HTR-8/SVneo (cell line): ENCODE measurements around the gene PRDM16.

ENCODE experiments used
- DNase-seq: peaks from one replicate; pipeline ENCODE4 v3.0.0; 2011; ENCODE audit warnings: low spot score, mixed read lengths; ENCODE audit not compliant: insufficient read length
- FAIRE-seq: peaks from 2 replicates; lab custom pipeline; 2011; peaks lifted over from hg19 to GRCh38; lab: Jason Lieb, UNC

Gene PRDM16

GRCh38 chr1:3351449-3352298 is 282.7 kb downstream of the PRDM16 start:
- no peak for FAIRE-seq

GRCh38 chr1:3352299-3352951 is 283.4 kb downstream of the PRDM16 start:
- DNase-seq = no peak
- FAIRE-seq = no peak

More at GRCh38 chr1:3351449-3352298, 282.7 kb downstream of the PRDM16 start:
- no peak for DNase-seq

DNA sequence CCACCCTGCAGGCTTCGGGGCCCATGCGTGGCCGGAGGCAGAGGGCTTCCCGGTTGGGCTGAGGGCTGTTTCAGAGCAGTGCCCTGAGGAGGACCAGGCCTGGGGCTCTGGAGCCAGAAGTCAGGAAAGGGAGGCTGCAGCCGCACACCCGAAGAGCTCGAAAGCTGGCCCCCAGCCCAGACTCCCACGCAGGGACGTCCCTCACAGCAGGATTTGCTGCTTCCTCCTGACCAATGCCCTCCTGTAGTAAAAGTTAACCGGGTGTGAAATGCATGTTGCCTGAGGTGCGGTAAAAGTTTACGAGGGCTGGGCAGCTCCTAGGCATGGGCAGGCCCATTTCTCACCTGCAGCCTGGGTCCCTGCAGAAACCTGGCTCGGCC is 283.9 kb downstream of the PRDM16 start:
- no peak for DNase-seq
- FAIRE-seq = no peak

DNA sequence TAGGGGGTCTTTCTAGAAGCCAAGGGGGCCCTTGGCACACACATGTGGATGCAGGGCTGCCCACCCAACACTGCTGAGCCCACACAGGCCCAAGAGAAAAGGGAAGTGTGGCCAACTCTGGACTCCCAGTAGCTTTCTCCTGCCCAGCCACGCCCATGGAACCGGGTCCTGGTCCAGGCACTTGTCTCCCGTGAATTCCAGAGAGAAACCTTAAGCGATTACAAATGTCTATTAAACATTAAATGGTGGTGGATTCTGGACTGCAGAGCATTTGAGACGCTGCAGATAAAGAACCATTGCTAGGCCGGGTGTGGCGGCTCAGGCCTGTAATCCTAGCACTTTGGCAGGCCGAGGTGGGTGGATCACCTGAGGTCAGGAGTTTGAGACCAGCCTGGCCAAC is 284.9 kb downstream of the PRDM16 start:
- no peak for DNase-seq
- FAIRE-seq = no peak

- DNase-seq (no peak), FAIRE-seq (no peak)
Observed at GRCh38 chr1:3355089-3355488, 286.1 kb downstream of the PRDM16 start.

GRCh38 chr1:3355894-3356826 is 287.2 kb downstream of the PRDM16 start:
- no peak for FAIRE-seq

DNA sequence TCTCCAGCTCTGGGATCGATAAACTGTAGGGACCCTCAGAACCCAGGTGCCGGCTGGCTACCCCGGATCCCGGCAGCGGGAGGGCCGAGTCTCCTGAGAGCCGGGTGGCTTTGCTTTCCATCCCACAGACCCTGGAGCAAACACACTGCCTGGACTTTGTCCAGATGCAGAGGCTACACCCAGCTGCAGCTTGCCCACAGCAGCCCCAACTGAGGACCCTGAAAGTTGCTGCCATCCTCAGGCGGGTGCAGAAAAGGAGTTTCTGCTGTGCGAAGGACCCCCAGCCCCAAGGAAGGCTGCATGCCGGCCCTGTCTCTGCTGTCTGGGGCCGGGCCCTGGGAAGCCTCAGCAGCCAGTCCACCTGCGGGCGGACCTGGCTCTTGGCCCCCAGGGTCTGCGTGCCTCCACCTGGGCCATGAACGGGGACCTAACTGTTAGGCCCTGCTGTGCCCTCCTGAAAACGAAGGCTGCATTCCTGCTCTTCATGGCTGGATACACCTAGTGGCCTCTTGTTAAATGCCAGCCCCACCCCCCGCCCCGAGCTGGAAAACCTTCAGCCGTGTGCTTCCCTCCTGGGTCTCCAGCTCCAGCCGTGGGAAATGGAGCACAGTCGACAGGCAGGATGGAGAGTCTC is 287.9 kb downstream of the PRDM16 start:
- DNase-seq (no peak), FAIRE-seq (no peak)

More at GRCh38 chr1:3355894-3356826, 287.2 kb downstream of the PRDM16 start:
- no peak for DNase-seq

DNA sequence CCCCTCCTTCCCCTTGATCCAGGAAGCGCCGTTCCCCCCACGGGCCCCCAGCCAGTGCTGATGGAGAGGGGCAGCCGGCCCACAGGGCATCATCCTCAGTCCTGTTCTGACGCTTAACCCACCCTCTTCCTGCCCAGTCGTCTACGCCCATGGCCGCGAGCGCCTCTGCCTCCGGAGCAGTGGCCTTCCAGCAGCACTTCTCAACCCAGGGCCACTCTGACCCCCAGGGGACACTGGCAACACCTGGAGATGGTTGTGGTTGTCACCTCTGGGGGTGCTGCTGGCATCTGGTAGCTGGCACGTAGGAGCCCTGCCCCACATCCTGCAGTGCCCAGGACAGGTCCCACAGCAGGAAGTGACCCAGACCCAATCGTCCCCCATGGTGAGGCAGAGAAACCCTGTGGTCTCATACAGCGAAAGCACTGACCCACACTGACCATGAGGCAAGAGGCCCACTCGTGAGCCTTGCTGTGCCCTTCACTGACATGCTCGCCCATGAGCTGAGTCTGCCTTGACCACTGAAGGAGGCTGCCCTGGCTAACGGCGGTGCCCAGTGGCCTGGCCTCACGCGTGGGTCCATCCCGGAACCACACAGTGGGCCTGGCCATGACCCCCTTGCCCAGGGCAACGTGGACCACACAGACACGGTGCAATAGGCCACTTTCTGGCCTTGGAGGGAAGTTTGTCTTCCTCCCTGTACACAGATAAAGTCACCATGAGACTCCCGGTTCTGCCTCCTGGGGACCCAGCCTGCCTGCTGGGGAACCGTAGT is 288.7 kb downstream of the PRDM16 start:
- FAIRE-seq (no peak), DNase-seq (no peak)

DNA sequence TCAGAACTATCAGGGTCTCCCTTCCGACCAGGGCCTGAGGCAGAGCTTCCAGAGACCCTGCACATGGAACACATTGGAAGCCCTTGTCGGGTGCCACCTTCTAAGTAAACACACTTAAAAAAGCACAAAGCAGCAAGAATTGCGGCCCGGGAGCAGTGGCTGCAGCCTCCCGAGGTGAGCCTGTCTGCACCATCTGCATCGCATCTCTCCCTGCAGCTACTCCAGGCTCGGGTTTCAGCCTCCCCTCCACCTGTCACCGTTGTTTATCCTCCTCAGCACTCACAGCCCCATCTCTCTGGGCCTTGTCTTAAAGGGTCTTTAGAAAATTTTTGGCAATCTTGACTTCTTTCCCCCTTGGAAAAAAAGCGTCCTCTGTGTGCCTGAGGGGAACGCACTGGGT is 290.3 kb downstream of the PRDM16 start:
- FAIRE-seq (no peak), DNase-seq (no peak)

DNA sequence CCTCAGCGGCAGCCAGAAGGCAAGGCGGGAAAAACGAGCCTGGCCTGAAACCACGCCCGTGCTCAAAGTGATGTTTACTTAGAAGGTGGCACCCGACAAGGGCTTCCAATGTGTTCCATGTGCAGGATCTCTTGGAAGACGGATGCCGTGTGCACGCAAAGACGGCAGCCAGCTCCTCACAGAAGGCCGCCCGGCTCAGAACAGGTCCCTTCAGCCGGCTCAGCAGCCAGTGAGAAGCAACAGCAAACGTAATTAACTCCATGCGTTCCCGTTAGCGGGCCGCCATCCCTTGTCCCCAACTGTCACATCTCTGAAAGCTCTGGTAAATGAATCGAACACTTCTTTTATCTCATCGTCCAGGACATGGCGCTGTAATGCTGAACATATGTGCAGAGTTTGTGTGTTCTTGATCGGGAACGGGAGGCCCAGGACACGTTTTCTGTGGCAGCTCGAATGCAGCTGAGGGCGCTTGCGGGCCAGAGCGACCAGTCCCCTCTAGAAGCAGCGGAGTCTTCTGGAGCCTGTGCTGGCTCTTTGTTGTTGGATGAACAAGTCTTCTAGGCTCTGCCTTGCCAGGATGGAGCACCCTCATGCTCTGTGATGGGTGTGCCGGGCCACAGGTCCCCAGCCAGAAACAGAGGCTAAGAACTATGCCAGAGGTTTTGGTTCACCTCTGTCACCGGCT is 290.9 kb downstream of the PRDM16 start:
- FAIRE-seq = no peak
- DNase-seq = no peak

GRCh38 chr1:3360646-3361257 is 291.7 kb downstream of the PRDM16 start:
- FAIRE-seq (no peak), DNase-seq (no peak)

- FAIRE-seq (no peak), DNase-seq (no peak)
Observed at GRCh38 chr1:3363023-3363422, 294.0 kb downstream of the PRDM16 start.

DNA sequence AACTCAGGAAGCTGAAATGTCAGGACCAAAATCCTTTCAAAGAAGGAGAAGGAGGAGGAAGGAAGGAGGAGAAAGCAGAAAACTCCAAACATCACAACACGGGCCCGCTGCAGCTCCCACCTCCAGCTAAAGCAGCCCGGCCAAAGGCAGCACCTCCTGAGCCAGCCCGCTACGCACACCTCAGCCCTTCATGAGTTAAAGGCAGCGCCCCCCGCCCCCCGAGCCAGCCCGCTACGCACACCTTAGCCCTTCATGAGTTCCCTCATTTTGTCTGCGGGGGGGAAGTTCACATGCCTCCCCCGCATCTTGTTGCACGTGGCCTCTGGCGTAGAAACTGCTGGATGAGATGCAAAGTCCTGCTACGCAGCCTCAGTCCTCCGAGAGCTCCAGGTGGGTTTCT is 294.8 kb downstream of the PRDM16 start:
- FAIRE-seq = no peak
- no peak for DNase-seq

DNA sequence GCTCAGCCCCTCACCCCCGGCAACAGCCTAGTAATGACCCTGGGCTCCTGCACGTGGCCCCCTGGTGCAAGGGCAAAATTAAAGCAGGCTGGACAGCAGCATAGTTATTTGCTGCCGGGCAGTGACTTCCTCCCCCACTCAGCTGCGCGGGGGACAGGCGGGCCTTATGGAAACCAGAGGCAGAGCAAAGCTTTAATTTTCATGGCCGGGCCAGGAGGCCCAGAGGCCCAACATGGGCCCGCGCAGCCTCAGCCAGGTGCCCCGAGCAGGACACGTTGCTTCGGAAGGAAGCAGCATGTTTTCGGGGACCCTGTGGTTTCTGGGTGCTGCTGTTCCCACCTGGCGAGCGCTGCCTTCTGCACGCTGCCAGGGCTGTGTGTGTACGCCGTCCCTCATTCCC is 295.5 kb downstream of the PRDM16 start:
- FAIRE-seq = no peak
- DNase-seq = no peak

- DNase-seq (no peak), FAIRE-seq (no peak)
Observed at GRCh38 chr1:3364983-3365382, 296.0 kb downstream of the PRDM16 start.

DNA sequence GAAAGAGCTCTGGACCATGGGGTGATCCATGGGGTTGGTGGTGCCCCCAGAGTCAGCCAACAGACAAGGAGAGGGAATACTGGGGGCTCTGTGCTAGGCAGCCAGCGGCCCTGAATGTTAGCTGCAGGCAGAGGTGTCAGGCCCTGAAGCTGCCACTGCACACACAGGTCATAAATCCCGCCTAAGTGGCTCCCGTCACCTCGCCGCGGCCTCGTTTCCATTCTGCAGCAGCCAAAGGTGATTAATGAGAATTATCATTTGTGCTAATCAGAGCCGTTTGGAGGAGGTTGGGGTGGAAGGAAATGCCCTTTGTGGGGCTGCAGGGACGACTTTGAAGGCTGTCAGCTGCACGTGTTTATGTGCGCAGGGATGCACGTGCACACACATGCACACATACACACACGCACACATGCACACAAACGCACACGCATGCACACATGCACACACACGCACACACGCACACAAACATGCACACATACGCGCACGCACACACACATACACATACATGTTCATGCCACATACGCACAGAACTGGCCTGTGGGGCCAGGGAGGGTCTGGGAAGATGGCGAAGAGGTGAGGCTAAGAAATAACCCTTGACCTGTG is 296.6 kb downstream of the PRDM16 start:
- FAIRE-seq (peak; percentile 9), DNase-seq (no peak)

- FAIRE-seq (no peak), DNase-seq (no peak)
Observed at GRCh38 chr1:3366126-3367051, 297.4 kb downstream of the PRDM16 start.
